H9 (cell line): Measurements from ENCODE around the gene TFDP1. TPM values are rescaled to one million over a fixed set of nuclear protein-coding genes. Genes with fewer than 3 reads are reported as not detected.

Source experiments
- DNase-seq: peaks from one replicate; pipeline ENCODE4 v3.0.0-alpha.2; 2017
- H2AFZ ChIP-seq: one replicate; pipeline ENCODE4 v1.6.1; 2013; ENCODE audit warnings: mild to moderate bottlenecking, low read length, control low read depth, moderate library complexity
- H2AK5ac ChIP-seq: 2 replicates; pipeline ENCODE4 v1.6.1; 2013; ENCODE audit warnings: low read length, control low read depth, mixed read lengths; ENCODE audit not compliant: insufficient read length
- H2BK120ac ChIP-seq: one replicate; pipeline ENCODE4 v1.6.1; 2013; ENCODE audit warnings: low read depth, mild to moderate bottlenecking, low read length, control low read depth, inconsistent platforms; ENCODE audit not compliant: poor library complexity, severe bottlenecking
- H2BK12ac ChIP-seq: 2 replicates; pipeline ENCODE4 v1.6.1; 2013; ENCODE audit warnings: low read length, control low read depth, mixed read lengths, low read depth; ENCODE audit not compliant: insufficient read length
- H2BK15ac ChIP-seq: 2 replicates; pipeline ENCODE4 v1.6.1; 2013; ENCODE audit warnings: low read depth, low read length, control low read depth
- H2BK20ac ChIP-seq: one replicate; pipeline ENCODE4 v1.6.1; 2013; ENCODE audit warnings: low read depth, mild to moderate bottlenecking, low read length, control low read depth, inconsistent platforms; ENCODE audit not compliant: poor library complexity, severe bottlenecking
- H2BK5ac ChIP-seq: 2 replicates; pipeline ENCODE4 v1.6.1; 2013; ENCODE audit warnings: low read length, control low read depth, mixed read lengths; ENCODE audit not compliant: insufficient read length
- H3K14ac ChIP-seq: 2 replicates; pipeline ENCODE4 v1.6.1; 2013; ENCODE audit warnings: low read length, control low read depth; ENCODE audit not compliant: insufficient read depth
- H3K18ac ChIP-seq: 2 replicates; pipeline ENCODE4 v1.6.1; 2013; ENCODE audit warnings: low read depth, mild to moderate bottlenecking, mixed read lengths, low read length, control low read depth; ENCODE audit not compliant: insufficient read length
- H3K23ac ChIP-seq: 2 replicates; pipeline ENCODE4 v1.6.1; 2013; ENCODE audit warnings: low read length, control low read depth, mixed read lengths, low read depth; ENCODE audit not compliant: insufficient read length
- H3K23me2 ChIP-seq: 2 replicates; pipeline ENCODE4 v1.6.1; 2013; ENCODE audit warnings: low read depth, mild to moderate bottlenecking, mixed read lengths, low read length, control low read depth; ENCODE audit not compliant: insufficient read length, poor library complexity, severe bottlenecking
- H3K27ac ChIP-seq: 2 replicates; pipeline ENCODE4 v1.5.1; 2013; ENCODE audit warnings: low read length, control low read depth, mixed read lengths, low read depth; ENCODE audit not compliant: insufficient read length
- H3K27me3 ChIP-seq: 2 replicates; pipeline ENCODE4 v1.6.1; 2013; ENCODE audit warnings: low read length, control low read depth, inconsistent platforms; ENCODE audit not compliant: insufficient read depth
- H3K4ac ChIP-seq: 2 replicates; pipeline ENCODE4 v1.6.1; 2013; ENCODE audit warnings: low read depth, mild to moderate bottlenecking, control low read depth, inconsistent platforms, low read length, moderate library complexity
- H3K4me1 ChIP-seq: 2 replicates; pipeline ENCODE4 v1.6.1; 2013; ENCODE audit warnings: low read length, control low read depth, inconsistent platforms; ENCODE audit not compliant: insufficient read depth
- H3K4me2 ChIP-seq: 2 replicates; pipeline ENCODE4 v1.6.1; 2013; ENCODE audit warnings: low read length, control low read depth, mixed read lengths; ENCODE audit not compliant: insufficient read length, insufficient read depth
- H3K56ac ChIP-seq: 2 replicates; pipeline ENCODE4 v1.6.1; 2013; ENCODE audit warnings: low read depth, mild to moderate bottlenecking, mixed read lengths, low read length, control low read depth; ENCODE audit not compliant: insufficient read length
- H3K79me1 ChIP-seq: 2 replicates; pipeline ENCODE4 v1.6.1; 2013; ENCODE audit warnings: low read depth, mild to moderate bottlenecking, moderate library complexity, low read length, control low read depth, inconsistent platforms; ENCODE audit not compliant: insufficient read depth, poor library complexity, severe bottlenecking
- H3K79me2 ChIP-seq: 2 replicates; pipeline ENCODE4 v1.6.1; 2013; ENCODE audit warnings: low read length, control low read depth, inconsistent platforms; ENCODE audit not compliant: insufficient read depth
- H3K9ac ChIP-seq: 2 replicates; pipeline ENCODE4 v1.6.1; 2013; ENCODE audit warnings: low read length, control low read depth, mixed read lengths; ENCODE audit not compliant: insufficient read length; ENCODE audit errors: extremely low read depth
- H3K9me3 ChIP-seq: one replicate; pipeline ENCODE4 v1.6.1; 2013; ENCODE audit warnings: low read depth, low read length, inconsistent platforms; ENCODE audit not compliant: control insufficient read depth
- H3T11ph ChIP-seq: one replicate; pipeline ENCODE4 v1.6.1; 2013; ENCODE audit warnings: mild to moderate bottlenecking, low read length, control low read depth, inconsistent platforms
- H4K20me1 ChIP-seq: one replicate; pipeline ENCODE4 v1.6.1; 2013; ENCODE audit not compliant: control insufficient read depth, insufficient read length, insufficient read depth
- H4K5ac ChIP-seq: 2 replicates; pipeline ENCODE4 v1.6.1; 2013; ENCODE audit warnings: low read depth, mild to moderate bottlenecking, mixed read lengths, low read length, control low read depth; ENCODE audit not compliant: insufficient read length
- H4K8ac ChIP-seq: replicated peaks from 2 replicates; pipeline ENCODE4 v1.6.1; 2013; ENCODE audit warnings: low read length, control low read depth, mixed read lengths, low read depth; ENCODE audit not compliant: insufficient read length
- H4K91ac ChIP-seq: 2 replicates; pipeline ENCODE4 v1.6.1; 2013; ENCODE audit warnings: low read depth, mild to moderate bottlenecking, moderate library complexity, mixed read lengths, low read length, control low read depth; ENCODE audit not compliant: insufficient read length
- H3K27ac Mint-ChIP-seq, 3 experiments: 2 replicates in 2 of 3; 3 replicates in 1 of 3; pipeline ENCODE4 v1.8.0; 2020 to 2021; ENCODE audit warnings: mixed read lengths in 3 of 3, mild to moderate bottlenecking in 1 of 3, moderate library complexity in 1 of 3
- H3K27me3 Mint-ChIP-seq: 2 replicates; pipeline ENCODE4 v1.8.0; 2021; ENCODE audit warnings: low read depth, mild to moderate bottlenecking, moderate library complexity, mixed read lengths
- H3K36me3 Mint-ChIP-seq, 3 experiments: 2 replicates in 2 of 3; 3 replicates in 1 of 3; pipeline ENCODE4 v1.8.0; 2020 to 2021; ENCODE audit warnings: low read depth in 3 of 3, mixed read lengths in 3 of 3; ENCODE audit not compliant: insufficient read depth in 1 of 3
- H3K4me1 Mint-ChIP-seq, 2 experiments: 2 replicates each; pipeline ENCODE4 v1.8.0; 2020; ENCODE audit warnings: mixed read lengths in 2 of 2
- H3K4me3 Mint-ChIP-seq, 2 experiments: 2 replicates in 1 of 2; 3 replicates in 1 of 2; pipeline ENCODE4 v1.8.0; 2020 to 2021; ENCODE audit warnings: mild to moderate bottlenecking in 2 of 2, mixed read lengths in 2 of 2, moderate library complexity in 1 of 2
- H3K9me3 Mint-ChIP-seq, 2 experiments: 2 replicates in 1 of 2; 3 replicates in 1 of 2; pipeline ENCODE4 v1.8.0; 2020; ENCODE audit warnings: mild to moderate bottlenecking in 2 of 2, mixed read lengths in 2 of 2, moderate library complexity in 1 of 2
- WGBS: extraction: QIAGEN DNeasy Blood & Tissue Kit; methylation state at CpG from one replicate; pipeline ENCODE4 v1.1.7; 2013; ENCODE audit warnings: missing lambda C conversion rate, low lambda C conversion rate, mixed read lengths; ENCODE audit not compliant: insufficient read length; ENCODE audit errors: extremely low coverage; 5-methylcytosine and 5-hydroxymethylcytosine counted together
- total RNA-seq: library from RNA; stranded (reverse); gene quantifications from 2 replicates; pipeline ENCODE4 v1.2.1, GENCODE V29; 2021
- TF ChIP-seq, protein P1 (sequence below): fragments of 200-600 bp; sonication (generic); conservative IDR thresholded peaks from 3 replicates; pipeline ENCODE4 v1.8.0; 2021; ENCODE audit warnings: antibody characterized with exemption, mild to moderate bottlenecking

TFDP1 gene
- total RNA-seq, 1 experiment from 2014 or later = 111 TPM

DNA sequence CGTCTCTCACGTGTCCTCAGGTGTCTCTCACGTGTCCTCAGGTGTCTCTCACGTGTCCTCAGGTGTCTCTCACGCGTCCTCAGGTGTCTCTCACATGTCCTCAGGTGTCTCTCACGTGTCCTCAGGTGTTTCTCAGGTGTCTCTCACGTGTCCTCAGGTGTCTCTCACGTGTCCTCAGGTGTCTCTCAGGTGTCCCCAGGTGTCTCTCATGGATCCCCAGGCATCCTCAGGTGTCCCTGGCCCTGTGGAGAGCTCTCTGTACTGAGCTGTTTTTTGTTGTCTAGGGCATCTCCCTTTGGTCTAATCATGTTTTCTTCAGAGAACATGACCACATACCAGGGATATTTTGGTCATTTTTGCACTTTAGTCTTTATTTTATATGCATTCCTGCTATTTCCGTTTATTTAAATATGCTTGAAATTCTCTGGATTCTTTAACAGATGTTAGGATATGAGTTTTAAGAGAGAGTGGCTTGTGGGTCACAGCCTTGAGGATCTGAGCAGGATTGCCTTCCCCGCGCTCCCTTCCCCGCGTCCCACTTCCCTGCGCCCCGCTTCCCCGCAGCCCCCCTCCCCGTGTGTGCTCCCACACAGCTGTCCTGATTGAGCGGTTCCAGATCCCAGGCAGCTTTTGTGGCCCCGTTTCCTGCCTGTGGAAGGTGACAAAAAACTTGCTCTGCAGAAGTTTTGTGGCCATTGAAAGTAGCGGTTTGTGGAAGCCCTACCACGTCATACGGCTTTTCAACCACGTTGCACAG is 41.6 kb downstream of the TFDP1 start:
- DNase-seq = no peak
- Mint-ChIP-seq H3K4me1 (0 out of 4 replicates have a peak, but pooled peaks cover 0 to 2% of the 10 kb centered on the region in 2 experiments), H3K4me3 (no peak overlapping the region), H3K36me3 (peaks cover 57 to 88% (median 75%) of the 10 kb centered on the region in 3 experiments), H3K27ac (peak overlapping the region in 2 of 3 experiments; percentile 10 to 78; a peak in 2 of 7 replicates), H3K9me3 (peaks cover 14 to 18% of the 10 kb centered on the region in 2 experiments), H3K27me3 (no peaks in the 10 kb centered on the region; the same call in 1 of the 2 replicates)
- no peak overlapping the region for H3K14ac ChIP-seq
- no peak overlapping the region for H4K8ac ChIP-seq
- H3K4me2 ChIP-seq = no peak overlapping the region
- H3K27ac ChIP-seq = no peak overlapping the region
- H3K9me3 ChIP-seq = no peaks in the 10 kb centered on the region
- no CpG with 5 or more reads among the region's 24 CpGs for WGBS
- no peaks in the 10 kb centered on the region for H3K79me1 ChIP-seq
- no peak overlapping the region for H2BK12ac ChIP-seq
- no peak overlapping the region for H4K5ac ChIP-seq
- H3K18ac ChIP-seq = no peak overlapping the region
- no peak overlapping the region for H3T11ph ChIP-seq
- no peaks in the 10 kb centered on the region for H3K4me1 ChIP-seq
- H3K23ac ChIP-seq = no peak overlapping the region
- H2BK120ac ChIP-seq = no peak overlapping the region
- TF ChIP-seq, protein P1, sequence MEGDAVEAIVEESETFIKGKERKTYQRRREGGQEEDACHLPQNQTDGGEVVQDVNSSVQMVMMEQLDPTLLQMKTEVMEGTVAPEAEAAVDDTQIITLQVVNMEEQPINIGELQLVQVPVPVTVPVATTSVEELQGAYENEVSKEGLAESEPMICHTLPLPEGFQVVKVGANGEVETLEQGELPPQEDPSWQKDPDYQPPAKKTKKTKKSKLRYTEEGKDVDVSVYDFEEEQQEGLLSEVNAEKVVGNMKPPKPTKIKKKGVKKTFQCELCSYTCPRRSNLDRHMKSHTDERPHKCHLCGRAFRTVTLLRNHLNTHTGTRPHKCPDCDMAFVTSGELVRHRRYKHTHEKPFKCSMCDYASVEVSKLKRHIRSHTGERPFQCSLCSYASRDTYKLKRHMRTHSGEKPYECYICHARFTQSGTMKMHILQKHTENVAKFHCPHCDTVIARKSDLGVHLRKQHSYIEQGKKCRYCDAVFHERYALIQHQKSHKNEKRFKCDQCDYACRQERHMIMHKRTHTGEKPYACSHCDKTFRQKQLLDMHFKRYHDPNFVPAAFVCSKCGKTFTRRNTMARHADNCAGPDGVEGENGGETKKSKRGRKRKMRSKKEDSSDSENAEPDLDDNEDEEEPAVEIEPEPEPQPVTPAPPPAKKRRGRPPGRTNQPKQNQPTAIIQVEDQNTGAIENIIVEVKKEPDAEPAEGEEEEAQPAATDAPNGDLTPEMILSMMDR = no peak
- H2BK20ac ChIP-seq = no peak overlapping the region
- H3K79me2 ChIP-seq = no peaks in the 10 kb centered on the region; the same call in 1 of the 2 replicates
- H3K27me3 ChIP-seq = no peaks in the 10 kb centered on the region
- H3K23me2 ChIP-seq = no peaks in the 10 kb centered on the region
- no peaks in the 10 kb centered on the region for H4K20me1 ChIP-seq
- no peak overlapping the region for H4K91ac ChIP-seq
- H2BK15ac ChIP-seq = no peak overlapping the region
- no peak overlapping the region for H2BK5ac ChIP-seq
- no peak overlapping the region for H3K4ac ChIP-seq
- H2AFZ ChIP-seq = no peak overlapping the region
- H2AK5ac ChIP-seq = no peak overlapping the region
- H3K9ac ChIP-seq = no peak overlapping the region
- H3K56ac ChIP-seq = no peak overlapping the region
